Measurements from ENCODE around the gene CLEC2B.
"Not testable (repeated sequence)": the region's sequence is repeated elsewhere in the genome, so short reads cannot be mapped to it uniquely, and the experiment has no call there.

Gene CLEC2B

DNA sequence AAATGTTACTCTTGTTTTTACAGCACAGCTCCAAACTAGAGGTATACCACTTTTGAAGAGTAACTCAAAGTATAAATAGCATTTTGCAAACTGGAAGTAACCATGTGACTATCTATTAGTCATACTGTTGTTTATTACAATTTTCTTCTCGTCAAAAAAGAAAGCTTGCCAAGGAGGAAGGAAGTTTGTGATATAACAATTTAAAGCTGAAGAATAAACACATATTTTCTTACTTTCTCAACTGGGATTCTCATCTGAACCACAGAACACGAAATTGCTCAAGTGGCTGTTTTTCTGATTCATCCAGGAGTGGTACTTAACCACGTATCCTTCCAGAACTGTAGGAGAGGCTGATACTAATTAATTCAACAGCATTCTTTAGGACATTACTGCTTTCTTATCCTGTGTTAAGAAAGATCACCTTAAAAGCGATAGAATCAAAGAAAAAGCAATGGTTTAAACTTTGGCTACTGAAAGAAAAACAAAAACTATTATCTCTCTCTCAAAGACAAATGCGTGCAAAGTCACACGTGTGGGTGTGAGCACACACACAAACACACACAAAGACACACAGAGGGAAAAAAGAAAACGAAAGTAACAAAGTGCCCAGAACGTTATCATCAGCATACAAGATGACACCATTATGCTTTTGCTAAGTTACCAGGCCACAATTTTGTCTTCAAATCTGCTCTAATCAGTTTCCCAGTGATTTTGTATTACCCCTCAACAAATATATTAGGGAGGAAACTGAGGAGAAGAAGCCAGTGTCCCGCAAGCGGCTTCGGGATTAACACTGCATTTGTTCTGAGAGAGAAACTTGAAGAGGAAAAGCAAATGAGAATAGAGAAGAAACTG is at the start of gene CLEC2B:
Gene CLEC2B, minus strand, starts transcription at position 48 of the 855 bp plus-strand sequence.
- no peak for FAIRE-seq

DNA sequence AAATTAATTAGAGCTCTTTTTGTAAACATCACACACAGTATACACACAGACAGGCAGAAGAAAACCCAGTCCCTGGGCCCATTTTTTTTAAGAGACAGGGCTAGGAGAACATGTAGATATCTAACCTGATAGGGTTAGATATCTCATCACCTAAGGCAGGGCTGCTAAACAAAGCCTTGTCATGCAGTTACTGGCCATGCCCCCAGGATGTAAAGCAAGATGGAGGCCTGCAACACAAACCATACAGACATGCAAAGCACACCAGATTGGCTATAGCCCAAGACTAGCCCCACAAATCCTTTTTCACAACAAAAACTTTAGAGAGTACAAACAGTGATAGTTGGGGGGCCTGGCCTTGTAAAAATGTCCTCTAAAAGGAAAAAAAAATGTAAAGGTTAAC is 42.6 kb upstream of the CLEC2B start:
- FAIRE-seq = no peak

DNA sequence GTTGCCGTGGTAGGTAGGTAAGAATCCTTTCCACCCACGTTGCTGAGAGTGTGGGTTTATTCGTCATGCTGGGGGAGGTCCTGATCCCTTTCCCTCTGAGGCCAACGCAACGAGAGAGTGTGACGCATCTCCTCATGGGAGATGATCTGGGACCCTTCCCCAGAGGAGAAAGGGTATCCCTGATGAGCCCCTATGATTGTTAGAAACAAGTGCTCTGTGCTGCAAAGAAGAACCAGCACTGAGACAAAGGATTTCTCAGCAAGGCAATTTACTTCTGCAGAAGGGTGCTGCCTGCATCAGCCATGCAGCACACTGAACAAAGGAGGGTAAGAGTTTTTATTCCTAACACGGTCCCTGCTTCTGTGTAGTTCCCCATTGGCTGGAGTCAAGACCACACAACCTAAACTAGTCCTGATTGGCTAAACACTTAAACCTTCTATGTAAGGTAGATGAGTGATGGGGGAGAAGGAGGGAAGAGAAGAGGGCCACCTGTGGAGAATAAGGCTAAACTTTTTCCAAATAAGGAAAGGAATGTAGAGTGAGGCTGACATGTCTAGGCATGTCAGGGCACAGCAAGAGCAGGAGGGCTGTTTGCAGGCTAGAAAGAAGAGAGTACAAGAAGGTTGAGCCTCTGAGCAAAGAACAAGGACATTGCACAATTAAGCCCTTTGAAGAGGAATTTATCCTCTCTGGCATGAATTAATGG is 41.7 kb upstream of the CLEC2B start:
- no peak for FAIRE-seq

DNA sequence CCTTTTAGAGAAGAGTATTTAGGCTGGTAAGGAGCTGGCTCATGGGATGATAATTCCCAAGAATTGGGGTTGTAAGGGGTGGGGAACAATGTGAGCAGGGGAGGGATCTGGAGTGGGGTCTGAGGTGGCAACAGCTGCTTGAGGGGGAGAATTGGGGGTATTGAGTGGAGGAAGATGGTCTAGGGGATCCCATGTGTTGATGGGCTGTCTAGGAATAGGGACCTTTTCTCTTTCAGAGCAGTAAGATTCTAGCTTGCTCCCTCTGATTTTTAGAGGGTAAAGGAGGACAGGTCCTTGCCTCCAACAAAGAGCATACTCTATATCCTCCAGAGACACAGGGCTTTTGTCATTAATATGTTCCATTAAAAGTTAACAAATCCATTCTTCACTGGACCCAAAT is 40.6 kb upstream of the CLEC2B start:
- no peak for FAIRE-seq

DNA sequence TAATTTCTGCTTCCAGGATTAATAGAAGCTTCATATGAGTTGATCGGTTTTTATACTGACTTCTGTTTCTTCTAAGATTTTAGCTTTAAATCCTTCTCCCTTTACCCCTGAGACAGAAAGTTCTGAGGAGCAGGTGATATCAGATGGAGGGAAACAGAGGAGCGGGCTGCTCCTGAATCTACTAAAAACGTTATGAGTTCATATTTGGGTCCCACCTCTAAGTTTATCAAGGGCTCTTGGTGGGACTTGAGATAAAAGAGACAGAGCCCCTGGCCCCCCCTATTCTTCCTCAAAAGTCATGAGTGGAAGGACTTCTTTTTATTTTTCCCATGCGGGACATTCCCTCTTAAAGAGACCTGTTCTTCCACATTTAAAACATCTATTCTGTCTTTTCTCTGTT is 39.2 kb upstream of the CLEC2B start:
- no peak for FAIRE-seq

DNA sequence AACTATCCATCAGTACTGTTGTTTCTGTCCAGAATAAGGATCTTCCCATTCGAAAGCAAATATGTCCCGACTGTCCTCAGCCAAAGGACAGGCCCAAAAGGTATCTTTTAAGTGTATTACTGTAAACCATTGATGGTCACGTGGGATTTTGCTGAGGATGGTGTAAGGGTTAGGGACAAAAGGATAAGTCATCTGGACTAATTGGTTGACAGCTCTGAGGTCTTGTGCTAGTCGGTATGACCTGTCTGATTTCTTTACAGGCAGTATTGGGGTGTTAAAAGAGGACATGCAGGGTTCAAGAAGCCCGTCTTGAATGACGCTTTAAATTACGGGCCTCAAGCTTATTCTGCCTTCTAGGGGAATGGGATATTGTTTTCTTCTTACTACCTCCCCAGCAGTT is 38.6 kb upstream of the CLEC2B start:
- no peak for FAIRE-seq

DNA sequence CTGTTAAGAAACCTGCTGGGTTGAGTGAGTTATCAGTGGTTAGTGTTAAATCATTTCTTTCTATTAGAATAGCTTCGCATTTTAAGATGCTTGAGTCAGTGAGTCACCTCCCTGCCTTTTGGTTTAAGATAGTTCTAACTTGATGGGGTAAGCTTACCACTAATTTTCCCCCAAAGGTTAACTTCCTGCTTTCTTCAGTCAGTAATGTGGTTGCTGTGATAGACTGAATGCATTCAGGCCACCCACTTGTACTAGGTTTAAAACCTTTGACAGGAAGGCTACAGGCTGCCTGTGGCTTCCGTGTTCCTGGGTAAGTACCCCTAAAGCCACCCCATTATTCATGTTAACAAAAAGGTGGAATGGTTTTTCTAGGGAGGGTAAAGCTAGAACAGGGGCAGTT is 37.7 kb upstream of the CLEC2B start:
- no peak for FAIRE-seq

DNA sequence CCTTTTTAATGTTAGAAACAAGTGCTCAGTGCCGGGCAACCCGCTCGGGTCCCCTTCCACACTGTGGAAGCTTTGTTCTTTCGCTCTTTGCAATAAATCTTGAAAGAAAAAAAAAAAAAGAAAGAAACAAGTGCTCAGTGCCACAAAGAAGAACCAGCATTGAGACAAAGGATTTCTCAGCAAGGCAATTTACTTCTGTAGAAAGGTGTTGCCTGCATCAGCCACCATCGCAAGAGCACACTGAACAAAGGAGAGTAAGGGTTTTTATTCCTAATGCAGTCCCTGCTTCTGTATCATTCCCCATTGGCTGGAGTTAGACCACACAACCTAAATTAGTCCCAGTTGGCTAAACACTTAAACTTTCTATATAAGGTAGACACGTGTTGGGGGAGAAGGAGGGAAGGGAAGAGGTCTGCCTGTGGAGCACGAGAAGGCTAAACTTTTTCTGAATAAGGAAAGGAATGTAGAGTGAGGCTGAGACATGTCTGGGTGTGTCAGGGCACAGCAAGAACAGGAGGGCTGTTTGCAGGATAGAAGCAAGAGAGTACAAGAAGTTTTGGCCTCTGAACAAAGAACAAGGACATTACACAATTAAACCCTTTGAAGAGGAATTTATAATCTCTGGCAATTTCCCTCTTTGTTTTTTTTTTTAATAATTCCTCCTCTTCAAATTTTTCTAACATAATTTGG is 33.5 kb upstream of the CLEC2B start:
- no peak for FAIRE-seq

DNA sequence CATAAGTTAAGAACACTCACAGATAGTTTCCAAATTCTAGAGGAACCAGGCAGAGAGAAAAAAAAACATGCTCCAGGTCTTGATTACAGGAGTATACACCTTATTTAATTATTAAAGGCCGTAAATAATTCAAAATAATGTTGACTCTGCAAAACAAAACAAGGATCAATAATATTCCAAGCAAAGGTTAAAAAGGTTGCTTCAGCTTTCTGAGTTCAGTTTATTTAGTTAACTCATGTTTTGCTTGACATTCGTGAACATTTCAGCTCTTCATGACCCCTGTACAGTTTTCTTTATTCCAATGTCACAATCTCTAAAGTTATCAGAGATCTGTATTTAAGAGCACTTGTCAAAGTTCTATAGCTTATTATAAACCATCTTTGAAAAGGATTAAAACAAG is 31.8 kb upstream of the CLEC2B start:
- FAIRE-seq = no peak

DNA sequence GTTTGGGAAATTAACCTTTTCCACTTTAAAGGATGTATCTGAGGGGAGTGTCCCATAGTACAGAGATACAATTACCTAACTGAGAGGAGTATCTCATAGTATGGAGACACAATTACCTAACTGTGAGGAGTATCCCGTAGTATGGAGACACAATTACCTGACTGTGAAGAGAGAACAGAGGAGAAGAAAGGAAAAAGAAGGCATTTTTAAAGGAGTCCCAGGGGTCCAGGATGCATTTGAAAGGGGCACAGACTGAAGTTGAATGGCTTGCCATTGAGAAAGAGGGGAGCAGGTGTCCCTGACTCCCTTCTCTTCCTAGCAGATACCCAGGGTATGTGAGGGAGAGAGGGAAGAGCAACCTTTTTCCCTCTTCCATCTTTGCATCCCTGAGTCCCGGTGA is 30.1 kb upstream of the CLEC2B start:
- FAIRE-seq = no peak

DNA sequence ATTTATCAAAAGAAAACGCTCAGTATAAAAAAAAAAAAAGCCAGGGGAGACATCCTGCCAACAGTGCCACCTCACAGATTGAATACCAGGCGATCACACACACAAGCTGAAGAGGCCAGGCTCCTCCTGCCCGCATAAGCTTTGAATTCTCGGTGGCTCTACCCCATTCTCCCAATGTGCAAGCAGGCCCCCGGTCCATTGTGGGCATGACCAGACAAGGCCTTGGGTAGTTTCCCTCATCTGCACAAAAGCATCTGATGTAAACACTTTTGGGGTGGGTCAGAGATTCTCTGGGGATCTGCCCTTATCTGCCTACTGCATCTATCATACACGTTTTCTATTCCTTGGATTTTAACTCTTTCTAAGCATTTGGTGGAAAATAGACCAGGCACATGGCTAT is 28.4 kb upstream of the CLEC2B start:
- FAIRE-seq = no peak

DNA sequence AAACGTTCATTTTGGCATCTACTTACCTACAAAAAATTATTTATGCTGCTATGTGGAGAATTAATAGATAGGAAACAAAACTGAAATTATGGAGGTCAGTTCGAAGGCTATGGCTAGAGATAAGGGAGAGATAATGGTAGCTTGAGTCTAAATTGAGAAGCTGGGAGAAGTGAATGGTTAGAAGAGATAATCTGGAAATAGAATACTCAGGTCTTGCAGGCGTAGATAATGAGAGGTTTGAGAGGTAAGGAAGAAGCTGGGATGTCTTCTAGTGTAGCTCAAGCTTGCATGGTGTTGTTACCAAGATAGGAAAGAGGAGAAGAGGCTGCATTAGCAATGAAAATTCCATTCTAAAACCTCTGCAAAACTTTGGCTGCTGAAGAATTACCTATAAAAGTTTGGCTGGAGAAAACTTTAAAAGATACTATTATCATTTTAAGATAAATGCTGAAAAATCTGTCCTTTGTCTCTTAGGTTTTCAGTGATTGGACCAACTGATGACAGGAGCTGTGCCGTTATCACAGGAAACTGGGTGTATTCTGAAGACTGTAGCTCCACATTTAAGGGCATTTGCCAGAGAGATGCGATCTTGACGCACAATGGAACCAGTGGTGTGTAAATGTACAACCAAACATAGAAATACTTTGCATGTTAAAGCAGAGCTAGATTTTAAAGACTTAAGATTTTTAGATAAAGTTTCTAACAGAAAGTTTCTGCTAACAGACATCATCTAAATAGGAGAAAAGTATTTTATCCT is 26.2 kb upstream of the CLEC2B start:
- no peak for FAIRE-seq

DNA sequence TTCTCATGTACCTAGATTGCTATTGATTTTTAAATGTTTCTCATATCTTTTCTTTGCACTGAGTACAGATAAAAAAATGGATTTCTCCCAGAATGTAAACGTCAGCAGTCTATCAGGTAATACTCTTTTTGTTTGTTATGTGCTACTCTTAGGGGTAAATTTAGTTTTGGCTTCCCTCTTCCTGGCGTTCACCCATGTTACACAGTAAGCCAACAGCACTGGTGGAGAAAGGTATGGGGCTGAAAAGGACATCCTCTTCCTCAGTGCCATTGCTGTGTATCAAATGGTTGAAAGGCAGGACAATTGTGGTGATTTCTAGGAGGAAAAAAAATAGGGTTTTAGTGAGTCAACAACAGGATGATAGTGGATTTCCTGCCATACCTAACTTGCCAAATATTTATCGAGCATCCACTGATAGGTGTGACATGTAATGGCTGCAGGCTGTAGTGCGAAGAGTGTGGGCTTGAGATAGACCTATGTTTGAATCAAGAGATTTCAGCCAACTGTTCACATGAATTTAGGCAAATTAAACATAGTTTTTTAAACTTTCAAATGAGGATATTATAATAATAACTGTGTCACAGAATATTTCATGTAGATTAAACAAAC is 19.6 kb upstream of the CLEC2B start:
- FAIRE-seq = no peak

DNA sequence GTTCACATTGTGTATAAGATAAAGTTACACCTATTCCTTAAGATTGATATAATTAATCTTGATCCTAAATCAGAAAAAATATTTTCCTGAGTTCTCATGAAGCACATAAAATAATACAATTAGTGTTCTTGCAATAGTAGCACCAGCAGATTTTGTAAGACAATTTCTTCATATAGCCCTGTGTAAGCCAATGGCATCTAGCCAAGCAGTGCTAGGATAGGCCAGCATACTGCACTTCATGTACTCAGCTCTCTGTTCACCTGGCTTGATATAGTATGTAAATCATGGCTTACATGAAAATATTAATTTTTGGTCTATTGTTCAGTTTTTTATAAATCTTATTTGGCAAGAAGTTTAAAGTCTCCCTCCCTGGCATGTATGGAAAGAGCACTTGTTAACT is 14.0 kb upstream of the CLEC2B start:
- FAIRE-seq = no peak

DNA sequence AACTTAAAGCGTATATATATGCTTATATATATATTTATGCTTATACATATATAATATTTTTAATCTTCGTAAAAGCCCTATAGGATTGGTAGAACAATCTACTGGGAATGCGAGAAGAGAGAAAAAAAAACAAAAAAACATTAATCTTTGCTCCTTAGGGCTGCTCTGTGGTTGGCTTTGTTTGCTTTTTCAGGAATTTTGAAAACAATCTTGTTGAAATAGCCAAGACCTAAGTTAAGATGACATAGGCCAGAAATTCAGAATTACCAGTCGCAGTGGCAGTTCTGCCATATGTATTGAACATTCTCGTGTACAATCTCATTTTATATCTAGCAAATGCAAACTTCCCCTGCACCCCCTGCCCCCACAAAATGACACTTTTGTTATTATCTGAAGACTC is 12.8 kb upstream of the CLEC2B start:
- no peak for FAIRE-seq

DNA sequence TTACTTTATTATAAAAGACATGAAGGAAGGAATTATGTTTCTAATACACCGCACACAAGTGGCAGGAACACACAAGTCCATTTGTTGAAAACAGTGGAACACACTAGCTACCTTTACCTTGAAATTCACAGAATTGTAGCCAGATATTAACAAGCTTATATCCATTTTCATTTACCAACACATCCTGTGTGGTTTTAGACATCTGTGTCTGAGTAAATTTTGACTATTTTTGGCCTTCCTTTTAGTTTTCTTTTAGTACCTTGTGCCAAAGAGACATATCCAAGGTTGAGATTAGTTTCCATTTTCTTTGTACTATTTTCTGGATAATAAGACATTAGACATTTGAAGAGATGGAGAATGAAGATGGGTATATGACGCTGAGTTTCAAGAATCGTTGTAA is 12.1 kb upstream of the CLEC2B start, which contains the start of gene KLRF2:
Gene KLRF2, plus strand, starts transcription at position 244 of the 400 bp plus-strand sequence. Its CDS starts 107 bp downstream, at position 351.
- FAIRE-seq = no peak

DNA sequence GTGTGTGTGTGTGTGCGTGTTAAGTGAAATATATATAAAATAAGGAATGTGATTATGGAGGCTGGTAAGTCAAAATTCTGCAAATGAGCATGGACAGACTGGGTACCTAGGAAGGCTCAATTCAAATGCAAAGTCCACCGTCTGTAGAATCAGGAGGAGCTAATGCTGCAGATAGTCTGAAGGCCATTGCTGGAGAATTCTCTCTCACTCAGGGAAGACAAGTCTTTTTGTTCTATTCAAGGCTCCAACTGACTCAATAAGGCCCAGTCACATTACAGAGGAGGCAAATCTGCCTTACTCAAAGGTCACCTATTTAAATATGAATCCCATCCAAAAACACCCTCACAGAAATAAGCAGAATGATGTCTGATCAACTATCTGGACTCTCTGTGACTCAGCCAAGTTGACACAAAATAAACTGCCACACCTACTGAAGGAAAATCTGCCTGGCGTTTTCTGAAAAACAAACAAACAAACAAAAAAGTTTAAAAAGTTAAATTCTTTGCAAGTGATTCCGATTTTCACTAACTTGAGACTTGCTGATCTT is 11.5 kb upstream of the CLEC2B start:
- FAIRE-seq = no peak

DNA sequence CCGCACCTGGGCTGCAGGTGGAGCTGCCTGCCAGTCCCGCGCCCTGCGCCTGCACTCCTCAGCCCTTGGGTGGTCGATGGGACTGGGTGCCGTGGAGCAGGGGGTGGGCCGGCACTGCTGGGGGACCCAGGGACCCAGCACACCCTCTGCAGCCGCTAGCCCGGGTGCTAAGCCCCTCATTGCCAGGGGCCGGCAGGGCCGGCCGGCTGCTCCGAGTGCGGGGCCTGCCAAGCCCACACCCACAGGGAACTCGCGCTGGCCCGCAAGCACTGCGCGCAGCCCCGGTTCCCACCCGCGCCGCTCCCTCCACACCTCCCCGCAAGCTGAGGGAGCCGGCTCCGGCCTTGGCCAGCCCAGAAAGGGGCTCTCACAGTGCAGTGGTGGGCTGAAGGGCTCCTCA is 7.0 kb upstream of the CLEC2B start:
- not testable (repeated sequence) for FAIRE-seq

DNA sequence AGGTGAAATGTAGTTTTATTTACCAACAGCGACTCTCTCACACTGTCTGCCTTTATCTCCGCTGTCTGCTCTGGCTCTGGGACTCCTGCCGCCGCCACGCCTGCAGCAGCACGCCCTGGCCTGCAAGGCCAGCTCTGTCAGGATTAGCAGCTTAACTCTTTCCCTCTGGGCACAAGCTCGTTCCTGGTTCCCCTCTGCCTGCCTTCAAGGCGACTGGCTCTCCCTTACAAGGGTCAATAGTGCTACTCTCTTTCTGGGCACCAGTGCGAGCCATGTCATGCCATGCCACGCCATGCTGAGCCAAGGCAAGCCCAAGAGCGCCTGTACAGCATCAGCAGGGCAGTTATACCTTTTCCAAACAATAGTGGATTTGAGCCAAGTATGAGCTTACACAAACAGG is 3.6 kb upstream of the CLEC2B start:
- FAIRE-seq = no peak

DNA sequence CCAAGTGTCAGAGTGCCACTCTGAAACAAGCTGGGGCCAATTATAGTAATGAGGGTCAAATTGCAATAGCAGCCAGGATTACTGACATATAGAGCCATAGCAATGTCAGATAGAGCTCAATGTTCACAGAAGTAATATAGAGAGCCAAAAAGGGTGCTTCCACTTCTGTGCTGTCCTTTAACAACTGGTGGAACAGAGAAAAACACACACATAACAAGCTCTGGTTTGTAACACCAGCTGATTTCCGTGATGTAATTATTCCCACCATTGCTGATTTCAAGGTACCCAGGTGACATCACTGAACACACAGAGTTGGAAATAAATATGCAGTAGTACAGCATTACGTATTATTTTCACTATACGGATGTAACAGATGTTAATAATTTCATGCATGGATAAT is 3.0 kb upstream of the CLEC2B start:
- no peak for FAIRE-seq

DNA sequence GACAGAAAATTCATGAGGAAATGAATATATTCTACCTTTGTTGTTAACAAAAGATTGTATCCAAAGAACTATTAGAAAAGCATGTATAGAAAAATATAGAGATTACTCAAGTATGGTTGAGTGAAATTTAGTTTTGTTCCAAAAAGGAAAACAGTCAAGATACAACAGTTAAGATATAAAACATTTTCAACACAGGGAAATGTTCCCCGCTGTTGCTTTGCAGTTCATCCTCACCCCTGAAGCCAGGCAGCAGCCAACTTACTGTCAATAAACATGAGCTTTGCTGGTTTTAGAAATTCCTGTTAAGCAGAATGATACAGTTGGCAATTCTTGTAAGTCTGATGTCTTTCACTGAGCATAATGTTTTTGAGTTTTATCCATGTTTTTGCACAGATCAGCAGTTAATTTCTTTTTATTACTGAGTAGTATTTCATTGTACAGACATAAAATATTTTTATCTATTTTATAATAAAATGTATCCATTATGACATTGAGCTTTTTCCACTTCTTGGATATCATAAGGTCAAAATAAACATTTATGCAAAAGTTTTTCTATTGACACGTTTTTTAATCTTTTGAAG is 1.2 kb upstream of the CLEC2B start:
- no peak for FAIRE-seq

DNA sequence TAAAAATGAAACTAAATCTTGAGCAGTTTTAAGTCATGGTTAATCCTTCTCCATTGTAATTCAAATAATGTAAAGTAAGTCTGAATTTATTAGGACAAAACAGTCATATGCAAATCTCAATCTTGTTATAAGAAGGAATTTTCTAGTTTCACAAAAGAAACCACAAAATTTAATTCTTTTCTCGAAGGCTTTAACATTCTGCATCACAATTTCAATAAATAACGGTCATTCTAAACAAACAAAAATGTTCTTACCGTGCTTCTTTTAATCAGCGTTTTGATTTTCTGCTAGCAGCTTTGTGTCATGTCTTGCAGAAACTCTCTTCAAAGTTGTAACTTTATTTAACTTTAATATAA is 225 bp downstream of the CLEC2B start:
- no peak for FAIRE-seq

All from G401.6 (cell line).